Astrocyte (in vitro differentiated cells and primary cell): ENCODE data around the gene COL18A1. TPM values are rescaled to one million over a fixed set of nuclear protein-coding genes. Genes with fewer than 3 reads are reported as not detected.
"Not testable (repeated sequence)": the region's sequence is repeated elsewhere in the genome, so short reads cannot be mapped to it uniquely, and the experiment has no call there.

Experiments
- DNase-seq: peaks from one replicate; pipeline ENCODE4 v3.0.0-alpha.2; 2010; ENCODE audit warnings: low read depth
- FAIRE-seq: peaks from 2 replicates; lab custom pipeline; 2011; peaks lifted over from hg19 to GRCh38; lab: Jason Lieb, UNC
- H2AFZ ChIP-seq: 2 replicates; pipeline ENCODE4 v1.6.0; 2012; ENCODE audit warnings: low read depth, low read length, inconsistent platforms
- H3K27ac ChIP-seq: 2 replicates; pipeline ENCODE4 v1.5.1; 2011; ENCODE audit warnings: low read depth, low read length, inconsistent platforms
- H3K27me3 ChIP-seq: 2 replicates; pipeline ENCODE4 v1.6.0; 2011; ENCODE audit warnings: low read length, inconsistent platforms; ENCODE audit not compliant: insufficient read depth
- H3K36me3 ChIP-seq: 2 replicates; pipeline ENCODE4 v1.5.1; 2011; ENCODE audit warnings: low read length, inconsistent platforms; ENCODE audit not compliant: insufficient read depth
- H3K4me1 ChIP-seq: 2 replicates; pipeline ENCODE4 v1.5.1; 2011; ENCODE audit warnings: low read length, inconsistent platforms; ENCODE audit not compliant: insufficient read depth
- H3K4me2 ChIP-seq: 2 replicates; pipeline ENCODE4 v1.6.0; 2012; ENCODE audit warnings: low read length, inconsistent platforms
- H3K4me3 ChIP-seq: 2 replicates; pipeline ENCODE4 v1.5.1; 2011; ENCODE audit warnings: low read depth, mild to moderate bottlenecking, low read length, inconsistent platforms; ENCODE audit not compliant: insufficient read depth
- H3K79me2 ChIP-seq: 2 replicates; pipeline ENCODE4 v1.6.0; 2012; ENCODE audit warnings: mild to moderate bottlenecking, low read length, inconsistent platforms; ENCODE audit not compliant: insufficient read depth
- H3K9ac ChIP-seq: 2 replicates; pipeline ENCODE4 v1.6.0; 2012; ENCODE audit warnings: mild to moderate bottlenecking, low read length, inconsistent platforms
- H3K9me3 ChIP-seq: 2 replicates; pipeline ENCODE4 v1.5.1; 2012; ENCODE audit warnings: low read depth, mild to moderate bottlenecking, low read length, inconsistent platforms; ENCODE audit not compliant: insufficient read depth
- H4K20me1 ChIP-seq: 2 replicates; pipeline ENCODE4 v1.6.0; 2012; ENCODE audit warnings: low read length, inconsistent platforms; ENCODE audit not compliant: insufficient read depth
- H3K27ac Mint-ChIP-seq: one replicate; pipeline ENCODE4 v1.8.0; 2021; ENCODE audit warnings: mild to moderate bottlenecking, mixed read lengths; ENCODE audit not compliant: unreplicated experiment
- H3K27me3 Mint-ChIP-seq: one replicate; pipeline ENCODE4 v1.8.0; 2021; ENCODE audit warnings: low read depth, mixed read lengths; ENCODE audit not compliant: unreplicated experiment
- H3K36me3 Mint-ChIP-seq: one replicate; pipeline ENCODE4 v1.8.0; 2021; ENCODE audit warnings: low read depth, mixed read lengths; ENCODE audit not compliant: unreplicated experiment
- H3K4me1 Mint-ChIP-seq: one replicate; pipeline ENCODE4 v1.8.0; 2021; ENCODE audit warnings: low read depth, mixed read lengths; ENCODE audit not compliant: unreplicated experiment
- H3K4me3 Mint-ChIP-seq: one replicate; pipeline ENCODE4 v1.8.0; 2021; ENCODE audit warnings: mild to moderate bottlenecking, moderate library complexity, mixed read lengths; ENCODE audit not compliant: unreplicated experiment
- H3K9me3 Mint-ChIP-seq: one replicate; pipeline ENCODE4 v1.8.0; 2021; ENCODE audit warnings: mild to moderate bottlenecking, mixed read lengths; ENCODE audit not compliant: unreplicated experiment
- CTCF ChIP-seq: IDR thresholded peaks from 2 replicates; pipeline ENCODE4 v1.5.1; 2011; ENCODE audit warnings: low read depth, mild to moderate bottlenecking, inconsistent platforms, low read length, moderate library complexity; ENCODE audit not compliant: insufficient read depth
- EZH2 ChIP-seq: IDR thresholded peaks from 2 replicates; pipeline ENCODE4 v1.6.1; 2012; ENCODE audit warnings: mild to moderate bottlenecking, low read length, inconsistent platforms; ENCODE audit not compliant: insufficient read depth
- total RNA-seq: library from RNA; stranded (reverse); gene quantifications from 2 replicates; pipeline ENCODE4 v1.2.1, GENCODE V29; 2021

Gene COL18A1
- total RNA-seq, 1 donor from 2014 or later, result 616 TPM

DNA sequence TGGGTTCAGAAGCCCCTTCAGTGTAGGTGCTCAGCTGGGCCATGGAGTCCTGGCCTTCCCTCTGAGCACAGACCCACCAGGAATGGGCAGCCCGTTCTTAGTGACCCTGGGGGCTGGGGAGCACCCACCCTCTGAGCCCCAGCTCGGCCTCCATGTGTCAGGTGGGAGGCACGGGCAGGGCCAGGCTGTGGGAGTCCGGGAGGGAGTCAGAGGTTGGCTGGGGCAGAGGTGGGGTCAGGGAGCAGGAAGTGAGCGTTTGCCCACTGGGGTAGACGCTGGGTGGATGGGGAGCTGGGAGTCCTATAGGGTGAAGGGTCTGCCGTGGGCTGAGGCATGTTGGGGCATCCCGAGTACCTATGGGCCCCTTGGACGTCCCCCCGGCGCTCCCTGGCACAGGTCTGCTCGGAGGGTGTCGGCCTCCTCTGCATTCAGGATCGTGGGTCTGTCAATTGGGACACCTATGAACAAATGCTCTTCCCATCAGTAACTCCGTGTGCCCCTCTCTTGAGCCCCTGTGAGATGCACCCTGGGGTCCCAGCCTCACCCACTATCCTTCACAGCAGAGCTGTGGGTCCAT, 30.5 kb downstream of the COL18A1 start:
- FAIRE-seq, result no peak
- peaks cover 3% of the 10 kb centered on the region for H3K36me3 Mint-ChIP-seq
- H3K36me3 ChIP-seq, result no peaks in the 10 kb centered on the region
- H3K27ac Mint-ChIP-seq, result peak overlapping the region; percentile 4
- H3K79me2 ChIP-seq, result peaks cover 55% of the 10 kb centered on the region
- H4K20me1 ChIP-seq, result peaks cover 51% of the 10 kb centered on the region
- H3K27me3 Mint-ChIP-seq, result no peaks in the 10 kb centered on the region
- H3K9me3 Mint-ChIP-seq, result no peaks in the 10 kb centered on the region
- TF ChIP-seq CTCF (no peak), EZH2 (no peak)
- H3K27me3 ChIP-seq, result no peaks in the 10 kb centered on the region
- no peak overlapping the region for H3K4me3 Mint-ChIP-seq
- H2AFZ ChIP-seq, result no peak overlapping the region
- no peak overlapping the region for H3K27ac ChIP-seq
- H3K9me3 ChIP-seq, result no peaks in the 10 kb centered on the region
- H3K4me3 ChIP-seq, result no peak overlapping the region
- H3K4me1 ChIP-seq, result peaks cover 38% of the 10 kb centered on the region
- H3K4me2 ChIP-seq, result no peak overlapping the region
- no peak for DNase-seq
- no peak overlapping the region for H3K9ac ChIP-seq
- peaks cover 42% of the 10 kb centered on the region for H3K4me1 Mint-ChIP-seq

GRCh38 chr21:45436351-45437065, 31.5 kb downstream of the COL18A1 start:
- FAIRE-seq (no peak), DNase-seq (no peak)
- H3K9ac ChIP-seq, result no peak overlapping the region
- H3K9me3 ChIP-seq, result no peaks in the 10 kb centered on the region
- Mint-ChIP-seq H3K9me3 (no peaks in the 10 kb centered on the region), H3K27me3 (no peaks in the 10 kb centered on the region), H3K27ac (peak overlapping the region; percentile 66), H3K4me1 (peaks cover 36% of the 10 kb centered on the region), H3K4me3 (no peak overlapping the region), H3K36me3 (no peaks in the 10 kb centered on the region)
- peaks cover 58% of the 10 kb centered on the region for H3K79me2 ChIP-seq
- H3K36me3 ChIP-seq, result no peaks in the 10 kb centered on the region
- no peak overlapping the region for H2AFZ ChIP-seq
- no peak overlapping the region for H3K4me3 ChIP-seq
- peaks cover 51% of the 10 kb centered on the region for H4K20me1 ChIP-seq
- TF ChIP-seq CTCF (no peak), EZH2 (no peak)
- no peak overlapping the region for H3K4me2 ChIP-seq
- no peaks in the 10 kb centered on the region for H3K27me3 ChIP-seq
- peaks cover 30% of the 10 kb centered on the region for H3K4me1 ChIP-seq
- H3K27ac ChIP-seq, result no peak overlapping the region

GRCh38 chr21:45437844-45438243, 32.9 kb downstream of the COL18A1 start:
- H3K9me3 ChIP-seq, H3K4me2 ChIP-seq, H2AFZ ChIP-seq, FAIRE-seq, H3K9ac ChIP-seq, H3K27me3 ChIP-seq, H3K27me3 Mint-ChIP-seq, DNase-seq, H3K36me3 ChIP-seq, H3K27ac ChIP-seq, H3K27ac Mint-ChIP-seq, H3K36me3 Mint-ChIP-seq, H3K4me3 ChIP-seq, H3K9me3 Mint-ChIP-seq, H3K4me3 Mint-ChIP-seq: not testable (repeated sequence)
- peaks cover 17% of the 10 kb centered on the region for H3K4me1 ChIP-seq
- H3K79me2 ChIP-seq, result peaks cover 61% of the 10 kb centered on the region
- H3K4me1 Mint-ChIP-seq, result peaks cover 26% of the 10 kb centered on the region
- H4K20me1 ChIP-seq, result peaks cover 46% of the 10 kb centered on the region
